ENCODE measurements around the gene STOX2. TPM values are rescaled to one million over a fixed set of nuclear protein-coding genes. Genes with fewer than 3 reads are reported as not detected.

Gene STOX2
- total and polyA plus RNA-seq, 2 of the 13 experiments (the other 11 are each of a cell fraction or from before 2014, with no cell fraction given): 0.01 to 0.15 TPM

- 51% methylated on average over 2 of the region's 2 CpGs for WGBS (ENCODE audit: low lambda C conversion rate)
Measured at GRCh38 chr4:183935355-183936005, 30.4 kb downstream of the STOX2 start.

More at GRCh38 chr4:183935355-183936005, 30.4 kb downstream of the STOX2 start:
- no peak overlapping the region for H3K27ac ChIP-seq (ENCODE audit: extremely low read length, insufficient read depth, low read length)
- no peak overlapping the region for H3K4me3 ChIP-seq (replicated peaks in 1 of 3; ENCODE audit: insufficient read depth in 1 of 3, low read depth in 2 of 3, low read length in 3 of 3)
- POLR2A ChIA-PET: no interaction called here
- H3K9ac ChIP-seq (ENCODE audit: insufficient read depth, low read depth, low read length): no peak overlapping the region
- no peaks in the 10 kb centered on the region for H3K27me3 ChIP-seq (ENCODE audit: control insufficient read depth in 1 of 2, insufficient read depth in 2 of 2, low read length in 2 of 2)
- no peaks in the 10 kb centered on the region for H4K20me1 ChIP-seq (ENCODE audit: insufficient read depth, low read length)
- TF ChIP-seq PLSCR1 (CRISPR knock-in tag; IDR thresholded peaks at IDR 0.05; ENCODE audit: borderline replicate concordance): no peak
- TF ChIP-seq ZNF362 (CRISPR knock-in tag; IDR thresholded peaks at IDR 0.05; ENCODE audit: borderline replicate concordance): no peak
- no peak for TF ChIP-seq ZNF646 (CRISPR knock-in tag; IDR thresholded peaks at IDR 0.05)
- TF ChIP-seq ZNF879 (CRISPR knock-in tag; IDR thresholded peaks at IDR 0.05): no peak
- DNase-seq (ENCODE audit: low spot score): no peak
- no peak overlapping the region for H3K4me2 ChIP-seq (ENCODE audit: low read depth, low read length)
- no peaks in the 10 kb centered on the region for H3K4me1 ChIP-seq (ENCODE audit: insufficient read depth, low read length)
- CTCF ChIA-PET (ENCODE audit: low intra/inter-chr PET ratio, low total read pairs): no interaction called here
- BruUV-seq (replicated peaks): no TSS peak
- no peaks in the 10 kb centered on the region for H3K79me2 ChIP-seq (ENCODE audit: insufficient read depth, low read length)
- no peaks in the 10 kb centered on the region for H3K9me3 ChIP-seq (ENCODE audit: low read length)
- in situ Hi-C loops (cut with HindIII; ENCODE audit: extremely low pct_ligation_motif_present, low pct_unique_long_range_greater_than_20kb): no loop called here
- H3K36me3 ChIP-seq (replicated peaks in 1 of 2; ENCODE audit: control insufficient read depth in 1 of 2, insufficient read depth in 2 of 2, low read length in 2 of 2): no peaks in the 10 kb centered on the region
- no peak for ATAC-seq
- intact Hi-C loops (cut with micrococcal nuclease; ENCODE audit: unreplicated experiment): no loop called here
- no peak for FAIRE-seq
- no peak overlapping the region for H2AFZ ChIP-seq (ENCODE audit: low read length)
